H1 (cell line): ENCODE measurements around the gene STK39. TPM values are rescaled to one million over a fixed set of nuclear protein-coding genes. Genes with fewer than 3 reads are reported as not detected.

Experiments used
- CHD2 ChIP-seq: IDR thresholded peaks from 2 replicates; pipeline ENCODE4 v1.6.1; 2012; ENCODE audit warnings: low read length, improper control_type of control experiment
- EZH2 ChIP-seq: fragments of 200-600 bp; sonication (generic); IDR thresholded peaks from 2 replicates; pipeline ENCODE4 v1.7.1; 2012; ENCODE audit warnings: low read depth, mild to moderate bottlenecking, moderate library complexity, low read length, inconsistent platforms; ENCODE audit not compliant: severe bottlenecking
- HDAC2 ChIP-seq, 2 experiments: fragments of 300-600 bp in 1 of 2; sonication (generic) in 1 of 2; IDR thresholded peaks; 2 replicates each; pipeline ENCODE4 v1.6.1; 2011 to 2012; ENCODE audit warnings: low read depth in 2 of 2, low read length in 2 of 2, mild to moderate bottlenecking in 2 of 2, moderate library complexity in 2 of 2, borderline replicate concordance in 1 of 2, inconsistent platforms in 1 of 2
- POU5F1 ChIP-seq: IDR thresholded peaks from 2 replicates; pipeline ENCODE4 v1.6.1; 2011; ENCODE audit warnings: low read depth, mild to moderate bottlenecking, low read length, moderate library complexity
- RAD21 ChIP-seq, 2 experiments: IDR thresholded peaks in 1 of 2; conservative IDR thresholded peaks in 1 of 2; 2 replicates each; pipeline ENCODE4 v1.6.1; 2011; ENCODE audit warnings: low read depth in 2 of 2, low read length in 2 of 2, improper control_type of control experiment in 1 of 2, inconsistent platforms in 1 of 2, mild to moderate bottlenecking in 1 of 2, moderate library complexity in 1 of 2
- SAP30 ChIP-seq: fragments of 300-600 bp; sonication (generic); IDR thresholded peaks from 2 replicates; pipeline ENCODE4 v1.7.1; 2012; ENCODE audit warnings: low read length, moderate library complexity, mild to moderate bottlenecking, inconsistent platforms; ENCODE audit not compliant: insufficient read depth, insufficient replicate concordance
- SP4 ChIP-seq: IDR thresholded peaks from 2 replicates; pipeline ENCODE4 v1.6.1; 2012; ENCODE audit warnings: low read length, inconsistent platforms
- SRF ChIP-seq: IDR thresholded peaks from 2 replicates; pipeline ENCODE4 v1.6.1; 2011; ENCODE audit warnings: mild to moderate bottlenecking, low read depth, low read length, moderate library complexity
- TEAD4 ChIP-seq: IDR thresholded peaks from 2 replicates; pipeline ENCODE4 v1.6.1; 2012; ENCODE audit warnings: low read depth, low read length, inconsistent platforms, mixed read lengths
- ZNF274 ChIP-seq: IDR thresholded peaks from 2 replicates; pipeline ENCODE4 v1.7.0; 2012; ENCODE audit warnings: low read length, borderline replicate concordance; ENCODE audit errors: extremely low read depth
- polyA plus RNA-seq, 7 experiments: library from polyadenylated mRNA; depleted of rRNA in 3 of 7; stranded (reverse) in 5 of 7; unstranded in 2 of 7; fragments of >200 nt in 5 of 7; fragments of 200-250 nt in 2 of 7; gene quantifications; 1 replicate in 5 of 7; 2 replicates in 1 of 7; 4 replicates in 1 of 7; pipeline versions ENCODE4 v1.2.1 to v1.2.3, GENCODE V29; 2011 to 2013; ENCODE audit warnings: missing spikeins in 2 of 7, mixed read lengths in 2 of 7
- total RNA-seq: library from RNA; stranded (reverse); fragmentation: NEBNext Ultra II Directional; extraction: Animal tissue kit (Norgen Biotek cat#: 25700); gene quantifications from 2 replicates; pipeline ENCODE4 v1.2.1, GENCODE V29; 2021
- TF ChIP-seq, protein P1 (sequence below): fragments of 300-600 bp; sonication (generic); IDR thresholded peaks from 2 replicates; pipeline ENCODE4 v1.7.1; 2012; ENCODE audit warnings: low read length, moderate library complexity, mild to moderate bottlenecking, inconsistent platforms; ENCODE audit not compliant: insufficient replicate concordance

The STK39 gene
- total and polyA plus RNA-seq, 2 of the 8 experiments (the other 6 are each of a cell fraction or from before 2014, with no cell fraction given), result 13.7 to 23.8 TPM

GRCh38 chr2:168208652-168209051, 38.7 kb downstream of the STK39 start (continued):
- TF ChIP-seq, protein P1, sequence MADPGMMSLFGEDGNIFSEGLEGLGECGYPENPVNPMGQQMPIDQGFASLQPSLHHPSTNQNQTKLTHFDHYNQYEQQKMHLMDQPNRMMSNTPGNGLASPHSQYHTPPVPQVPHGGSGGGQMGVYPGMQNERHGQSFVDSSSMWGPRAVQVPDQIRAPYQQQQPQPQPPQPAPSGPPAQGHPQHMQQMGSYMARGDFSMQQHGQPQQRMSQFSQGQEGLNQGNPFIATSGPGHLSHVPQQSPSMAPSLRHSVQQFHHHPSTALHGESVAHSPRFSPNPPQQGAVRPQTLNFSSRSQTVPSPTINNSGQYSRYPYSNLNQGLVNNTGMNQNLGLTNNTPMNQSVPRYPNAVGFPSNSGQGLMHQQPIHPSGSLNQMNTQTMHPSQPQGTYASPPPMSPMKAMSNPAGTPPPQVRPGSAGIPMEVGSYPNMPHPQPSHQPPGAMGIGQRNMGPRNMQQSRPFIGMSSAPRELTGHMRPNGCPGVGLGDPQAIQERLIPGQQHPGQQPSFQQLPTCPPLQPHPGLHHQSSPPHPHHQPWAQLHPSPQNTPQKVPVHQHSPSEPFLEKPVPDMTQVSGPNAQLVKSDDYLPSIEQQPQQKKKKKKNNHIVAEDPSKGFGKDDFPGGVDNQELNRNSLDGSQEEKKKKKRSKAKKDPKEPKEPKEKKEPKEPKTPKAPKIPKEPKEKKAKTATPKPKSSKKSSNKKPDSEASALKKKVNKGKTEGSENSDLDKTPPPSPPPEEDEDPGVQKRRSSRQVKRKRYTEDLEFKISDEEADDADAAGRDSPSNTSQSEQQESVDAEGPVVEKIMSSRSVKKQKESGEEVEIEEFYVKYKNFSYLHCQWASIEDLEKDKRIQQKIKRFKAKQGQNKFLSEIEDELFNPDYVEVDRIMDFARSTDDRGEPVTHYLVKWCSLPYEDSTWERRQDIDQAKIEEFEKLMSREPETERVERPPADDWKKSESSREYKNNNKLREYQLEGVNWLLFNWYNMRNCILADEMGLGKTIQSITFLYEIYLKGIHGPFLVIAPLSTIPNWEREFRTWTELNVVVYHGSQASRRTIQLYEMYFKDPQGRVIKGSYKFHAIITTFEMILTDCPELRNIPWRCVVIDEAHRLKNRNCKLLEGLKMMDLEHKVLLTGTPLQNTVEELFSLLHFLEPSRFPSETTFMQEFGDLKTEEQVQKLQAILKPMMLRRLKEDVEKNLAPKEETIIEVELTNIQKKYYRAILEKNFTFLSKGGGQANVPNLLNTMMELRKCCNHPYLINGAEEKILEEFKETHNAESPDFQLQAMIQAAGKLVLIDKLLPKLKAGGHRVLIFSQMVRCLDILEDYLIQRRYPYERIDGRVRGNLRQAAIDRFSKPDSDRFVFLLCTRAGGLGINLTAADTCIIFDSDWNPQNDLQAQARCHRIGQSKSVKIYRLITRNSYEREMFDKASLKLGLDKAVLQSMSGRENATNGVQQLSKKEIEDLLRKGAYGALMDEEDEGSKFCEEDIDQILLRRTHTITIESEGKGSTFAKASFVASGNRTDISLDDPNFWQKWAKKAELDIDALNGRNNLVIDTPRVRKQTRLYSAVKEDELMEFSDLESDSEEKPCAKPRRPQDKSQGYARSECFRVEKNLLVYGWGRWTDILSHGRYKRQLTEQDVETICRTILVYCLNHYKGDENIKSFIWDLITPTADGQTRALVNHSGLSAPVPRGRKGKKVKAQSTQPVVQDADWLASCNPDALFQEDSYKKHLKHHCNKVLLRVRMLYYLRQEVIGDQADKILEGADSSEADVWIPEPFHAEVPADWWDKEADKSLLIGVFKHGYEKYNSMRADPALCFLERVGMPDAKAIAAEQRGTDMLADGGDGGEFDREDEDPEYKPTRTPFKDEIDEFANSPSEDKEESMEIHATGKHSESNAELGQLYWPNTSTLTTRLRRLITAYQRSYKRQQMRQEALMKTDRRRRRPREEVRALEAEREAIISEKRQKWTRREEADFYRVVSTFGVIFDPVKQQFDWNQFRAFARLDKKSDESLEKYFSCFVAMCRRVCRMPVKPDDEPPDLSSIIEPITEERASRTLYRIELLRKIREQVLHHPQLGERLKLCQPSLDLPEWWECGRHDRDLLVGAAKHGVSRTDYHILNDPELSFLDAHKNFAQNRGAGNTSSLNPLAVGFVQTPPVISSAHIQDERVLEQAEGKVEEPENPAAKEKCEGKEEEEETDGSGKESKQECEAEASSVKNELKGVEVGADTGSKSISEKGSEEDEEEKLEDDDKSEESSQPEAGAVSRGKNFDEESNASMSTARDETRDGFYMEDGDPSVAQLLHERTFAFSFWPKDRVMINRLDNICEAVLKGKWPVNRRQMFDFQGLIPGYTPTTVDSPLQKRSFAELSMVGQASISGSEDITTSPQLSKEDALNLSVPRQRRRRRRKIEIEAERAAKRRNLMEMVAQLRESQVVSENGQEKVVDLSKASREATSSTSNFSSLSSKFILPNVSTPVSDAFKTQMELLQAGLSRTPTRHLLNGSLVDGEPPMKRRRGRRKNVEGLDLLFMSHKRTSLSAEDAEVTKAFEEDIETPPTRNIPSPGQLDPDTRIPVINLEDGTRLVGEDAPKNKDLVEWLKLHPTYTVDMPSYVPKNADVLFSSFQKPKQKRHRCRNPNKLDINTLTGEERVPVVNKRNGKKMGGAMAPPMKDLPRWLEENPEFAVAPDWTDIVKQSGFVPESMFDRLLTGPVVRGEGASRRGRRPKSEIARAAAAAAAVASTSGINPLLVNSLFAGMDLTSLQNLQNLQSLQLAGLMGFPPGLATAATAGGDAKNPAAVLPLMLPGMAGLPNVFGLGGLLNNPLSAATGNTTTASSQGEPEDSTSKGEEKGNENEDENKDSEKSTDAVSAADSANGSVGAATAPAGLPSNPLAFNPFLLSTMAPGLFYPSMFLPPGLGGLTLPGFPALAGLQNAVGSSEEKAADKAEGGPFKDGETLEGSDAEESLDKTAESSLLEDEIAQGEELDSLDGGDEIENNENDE, result no peak
- TF ChIP-seq TEAD4, result no peak
- TF ChIP-seq EZH2, result no peak
- TF ChIP-seq ZNF274, result no peak
- no peak for TF ChIP-seq RAD21 (IDR thresholded peaks at IDR 0.05 in 1 of 2, conservative IDR thresholded peaks at IDR 0.05 in 1 of 2; ENCODE audit: low read depth in 2 of 2, low read length in 2 of 2)
- TF ChIP-seq SAP30, result no peak
- TF ChIP-seq SP4, result no peak
- no peak for TF ChIP-seq CHD2
- TF ChIP-seq SRF, result no peak
- no peak for TF ChIP-seq HDAC2 (IDR thresholded peaks at IDR 0.05; ENCODE audit: borderline replicate concordance in 1 of 2, low read depth in 2 of 2, low read length in 2 of 2)
- no peak for TF ChIP-seq POU5F1
